ENCODE measurements around the gene TNFSF4. TPM values are rescaled to one million over a fixed set of nuclear protein-coding genes. Genes with fewer than 3 reads are reported as not detected.

The TNFSF4 gene
- total and polyA plus RNA-seq, 2 donors (not counting 1 experiment from before 2014, with no cell fraction given), result 3.3 to 20.9 TPM

DNA sequence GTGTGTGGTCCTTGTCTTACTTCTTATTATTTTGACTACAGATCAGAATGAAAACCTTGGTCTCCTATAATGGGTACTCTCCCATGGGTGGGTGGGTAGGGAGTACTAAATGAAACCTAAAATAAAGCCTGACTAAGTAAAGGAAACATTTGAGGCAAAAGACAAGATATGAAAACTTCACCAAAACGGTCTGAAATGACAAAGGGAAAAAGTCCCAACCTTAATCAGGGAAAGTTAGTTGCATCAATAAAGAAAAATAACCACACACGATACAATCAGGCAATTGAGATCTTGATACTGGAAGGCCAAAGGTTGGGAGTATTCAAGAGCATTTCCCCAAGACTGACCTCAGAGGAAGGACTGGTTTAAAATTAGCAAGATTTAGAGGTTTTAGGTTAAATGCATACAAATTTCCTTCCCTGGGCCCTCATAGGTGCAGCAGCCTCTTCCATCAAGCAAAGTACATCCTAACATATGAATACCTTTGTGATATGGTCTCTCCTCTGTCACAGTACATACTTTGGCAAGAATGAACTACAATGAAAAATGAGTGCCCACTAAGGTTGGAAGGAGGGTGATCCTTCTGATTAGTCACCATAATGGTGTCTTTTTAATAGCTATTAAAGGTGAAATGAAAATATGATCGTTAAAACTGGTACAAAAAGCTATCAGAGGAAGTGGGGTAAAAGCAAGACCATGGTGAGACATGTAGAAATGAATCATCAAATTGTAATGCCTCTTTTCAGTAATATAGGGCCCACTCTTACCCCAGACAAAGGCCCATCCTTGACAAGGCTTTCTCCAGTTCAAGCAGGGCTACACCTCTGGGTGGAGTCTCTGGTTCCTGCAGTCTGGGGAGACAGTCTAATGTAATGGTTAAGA is 15.3 kb upstream of the TNFSF4 start:
- no peak for DNase-seq (ENCODE audit: low read depth in 2 of 2)
- no peak overlapping the region for H3K9ac ChIP-seq (ENCODE audit: insufficient read depth, low read length)
- H3K79me2 ChIP-seq (ENCODE audit: control insufficient read depth, insufficient read depth, low read length), result no peaks in the 10 kb centered on the region
- no peak overlapping the region for H2AFZ ChIP-seq (ENCODE audit: low read length)
- no peak for TF ChIP-seq EZH2 (IDR thresholded peaks at IDR 0.05; ENCODE audit: low read length, missing control alignments)
- TF ChIP-seq, protein P1, sequence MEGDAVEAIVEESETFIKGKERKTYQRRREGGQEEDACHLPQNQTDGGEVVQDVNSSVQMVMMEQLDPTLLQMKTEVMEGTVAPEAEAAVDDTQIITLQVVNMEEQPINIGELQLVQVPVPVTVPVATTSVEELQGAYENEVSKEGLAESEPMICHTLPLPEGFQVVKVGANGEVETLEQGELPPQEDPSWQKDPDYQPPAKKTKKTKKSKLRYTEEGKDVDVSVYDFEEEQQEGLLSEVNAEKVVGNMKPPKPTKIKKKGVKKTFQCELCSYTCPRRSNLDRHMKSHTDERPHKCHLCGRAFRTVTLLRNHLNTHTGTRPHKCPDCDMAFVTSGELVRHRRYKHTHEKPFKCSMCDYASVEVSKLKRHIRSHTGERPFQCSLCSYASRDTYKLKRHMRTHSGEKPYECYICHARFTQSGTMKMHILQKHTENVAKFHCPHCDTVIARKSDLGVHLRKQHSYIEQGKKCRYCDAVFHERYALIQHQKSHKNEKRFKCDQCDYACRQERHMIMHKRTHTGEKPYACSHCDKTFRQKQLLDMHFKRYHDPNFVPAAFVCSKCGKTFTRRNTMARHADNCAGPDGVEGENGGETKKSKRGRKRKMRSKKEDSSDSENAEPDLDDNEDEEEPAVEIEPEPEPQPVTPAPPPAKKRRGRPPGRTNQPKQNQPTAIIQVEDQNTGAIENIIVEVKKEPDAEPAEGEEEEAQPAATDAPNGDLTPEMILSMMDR (conservative IDR thresholded peaks at IDR 0.05 in 1 of 2, IDR thresholded peaks at IDR 0.05 in 1 of 2; ENCODE audit: low read depth in 1 of 2, low read length in 2 of 2), result no peak
- H3K9me3 ChIP-seq (ENCODE audit: control insufficient read depth, insufficient read depth, low read depth, low read length), result no peaks in the 10 kb centered on the region
- H3K4me1 ChIP-seq (ENCODE audit: control insufficient read depth, extremely low read depth, insufficient read depth, low read length), result no peaks in the 10 kb centered on the region
- no peak overlapping the region for H3K4me3 ChIP-seq (replicated peaks in 1 of 4; ENCODE audit: control extremely low read depth in 1 of 4, insufficient read depth in 1 of 4, low read depth in 3 of 4, low read length in 4 of 4)
- no peaks in the 10 kb centered on the region for H3K27me3 ChIP-seq (ENCODE audit: control insufficient read depth, insufficient read depth, low read length)
- no peak overlapping the region for H3K27ac ChIP-seq (ENCODE audit: insufficient read depth, low read length)
- H3K4me2 ChIP-seq (ENCODE audit: extremely low read depth, insufficient read depth, low read length), result no peak overlapping the region
- H3K36me3 ChIP-seq (ENCODE audit: control insufficient read depth, insufficient read depth, low read length), result no peaks in the 10 kb centered on the region
- H4K20me1 ChIP-seq (ENCODE audit: control insufficient read depth, extremely low read depth, insufficient read depth, low read length), result no peaks in the 10 kb centered on the region

DNA sequence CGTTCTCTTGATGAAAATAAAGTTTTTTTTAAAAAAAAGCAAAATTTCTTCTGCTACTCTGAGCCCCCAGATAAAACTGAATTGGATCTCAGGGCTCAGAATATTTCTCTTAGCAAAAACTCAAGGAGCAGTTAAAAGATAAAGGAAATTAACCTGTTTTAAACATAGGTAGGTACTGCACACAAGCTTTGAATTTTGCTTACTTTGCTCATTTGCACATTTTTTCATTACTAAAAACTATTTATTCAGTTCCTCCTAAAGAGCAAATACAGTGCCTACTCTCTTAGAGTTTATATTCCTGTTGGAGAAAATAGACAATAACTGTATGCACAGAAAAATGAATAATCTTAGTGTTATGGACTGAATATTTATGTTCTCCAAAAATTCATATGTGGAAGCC is 13.0 kb upstream of the TNFSF4 start:
- Histone ChIP-seq H4K20me1 (ENCODE audit: control insufficient read depth, extremely low read depth, insufficient read depth, low read length) (no peaks in the 10 kb centered on the region), H3K4me3 (replicated peaks in 1 of 4; ENCODE audit: control extremely low read depth in 1 of 4, insufficient read depth in 1 of 4, low read depth in 3 of 4, low read length in 4 of 4) (no peak overlapping the region), H3K27ac (ENCODE audit: insufficient read depth, low read length) (no peak overlapping the region), H3K9ac (ENCODE audit: insufficient read depth, low read length) (no peak overlapping the region), H3K27me3 (ENCODE audit: control insufficient read depth, insufficient read depth, low read length) (no peaks in the 10 kb centered on the region), H3K4me1 (ENCODE audit: control insufficient read depth, extremely low read depth, insufficient read depth, low read length) (no peaks in the 10 kb centered on the region), H3K36me3 (ENCODE audit: control insufficient read depth, insufficient read depth, low read length) (no peaks in the 10 kb centered on the region), H3K9me3 (ENCODE audit: control insufficient read depth, insufficient read depth, low read depth, low read length) (no peaks in the 10 kb centered on the region), H3K4me2 (ENCODE audit: extremely low read depth, insufficient read depth, low read length) (no peak overlapping the region), H3K79me2 (ENCODE audit: control insufficient read depth, insufficient read depth, low read length) (no peaks in the 10 kb centered on the region), H2AFZ (ENCODE audit: low read length) (no peak overlapping the region)
- TF ChIP-seq EZH2 (IDR thresholded peaks at IDR 0.05; ENCODE audit: low read length, missing control alignments), result no peak
- TF ChIP-seq, protein P1 (conservative IDR thresholded peaks at IDR 0.05 in 1 of 2, IDR thresholded peaks at IDR 0.05 in 1 of 2; ENCODE audit: low read depth in 1 of 2, low read length in 2 of 2), result no peak
- DNase-seq (ENCODE audit: low read depth in 2 of 2), result no peak

DNA sequence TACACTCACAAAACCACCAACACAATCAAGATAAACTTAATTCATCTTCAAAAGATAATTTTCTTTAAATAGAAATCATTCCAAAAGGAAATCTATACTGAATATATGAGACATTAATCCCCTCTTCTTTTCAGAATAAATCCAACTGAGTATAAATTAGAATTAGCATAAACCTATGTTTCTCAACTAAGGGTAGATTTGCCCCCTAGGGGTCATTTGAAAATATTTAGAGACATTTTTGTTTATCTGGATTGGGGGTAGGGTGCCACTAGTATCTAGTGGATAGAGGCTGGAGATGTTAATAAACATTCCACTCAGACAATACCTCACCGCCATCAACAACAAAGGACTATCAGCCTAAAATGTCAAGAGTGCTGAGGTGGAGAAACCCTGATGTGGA is 6.5 kb upstream of the TNFSF4 start:
- H3K9me3 ChIP-seq (ENCODE audit: control insufficient read depth, insufficient read depth, low read depth, low read length), result no peaks in the 10 kb centered on the region
- no peaks in the 10 kb centered on the region for H3K4me1 ChIP-seq (ENCODE audit: control insufficient read depth, extremely low read depth, insufficient read depth, low read length)
- H3K9ac ChIP-seq (ENCODE audit: insufficient read depth, low read length), result no peak overlapping the region
- H3K27ac ChIP-seq (ENCODE audit: insufficient read depth, low read length), result no peak overlapping the region
- H3K36me3 ChIP-seq (ENCODE audit: control insufficient read depth, insufficient read depth, low read length), result no peaks in the 10 kb centered on the region
- H3K79me2 ChIP-seq (ENCODE audit: control insufficient read depth, insufficient read depth, low read length), result no peaks in the 10 kb centered on the region
- no peak overlapping the region for H3K4me2 ChIP-seq (ENCODE audit: extremely low read depth, insufficient read depth, low read length)
- no peaks in the 10 kb centered on the region for H4K20me1 ChIP-seq (ENCODE audit: control insufficient read depth, extremely low read depth, insufficient read depth, low read length)
- TF ChIP-seq, protein P1 (conservative IDR thresholded peaks at IDR 0.05 in 1 of 2, IDR thresholded peaks at IDR 0.05 in 1 of 2; ENCODE audit: low read depth in 1 of 2, low read length in 2 of 2), result no peak
- no peak for TF ChIP-seq EZH2 (IDR thresholded peaks at IDR 0.05; ENCODE audit: low read length, missing control alignments)
- no peak for DNase-seq (ENCODE audit: low read depth in 2 of 2)
- no peaks in the 10 kb centered on the region for H3K27me3 ChIP-seq (ENCODE audit: control insufficient read depth, insufficient read depth, low read length)
- H3K4me3 ChIP-seq (replicated peaks in 1 of 4; ENCODE audit: control extremely low read depth in 1 of 4, insufficient read depth in 1 of 4, low read depth in 3 of 4, low read length in 4 of 4), result no peak overlapping the region
- H2AFZ ChIP-seq (ENCODE audit: low read length), result no peak overlapping the region

Data from fibroblast of lung (primary cell).